GM18951 (cell line): Measurements from ENCODE around the gene HBG2.
"Not testable (repeated sequence)": the region's sequence is repeated elsewhere in the genome, so short reads cannot be mapped to it uniquely, and the experiment has no call there.

Experiments
- POLR2A ChIP-seq: IDR thresholded peaks from 4 replicates; pipeline ENCODE4 v1.6.1; 2011; ENCODE audit warnings: mild to moderate bottlenecking; ENCODE audit not compliant: insufficient read length, insufficient read depth; ENCODE audit errors: extremely low read depth
- in situ Hi-C: fragments of 300-500 bp; cut with MboI; formaldehyde crosslinking; loops from one replicate; pipeline ENCODE4 v1.12.0; 2022; ENCODE audit warnings: low sequenced_read_pairs, mixed read lengths, inconsistent platforms; ENCODE audit not compliant: unreplicated experiment

HBG2 gene

GRCh38 chr11:5250543-5251204, 3.9 kb downstream of the HBG2 start:
- in situ Hi-C loops: no loop called here
- no peak for TF ChIP-seq POLR2A

DNA sequence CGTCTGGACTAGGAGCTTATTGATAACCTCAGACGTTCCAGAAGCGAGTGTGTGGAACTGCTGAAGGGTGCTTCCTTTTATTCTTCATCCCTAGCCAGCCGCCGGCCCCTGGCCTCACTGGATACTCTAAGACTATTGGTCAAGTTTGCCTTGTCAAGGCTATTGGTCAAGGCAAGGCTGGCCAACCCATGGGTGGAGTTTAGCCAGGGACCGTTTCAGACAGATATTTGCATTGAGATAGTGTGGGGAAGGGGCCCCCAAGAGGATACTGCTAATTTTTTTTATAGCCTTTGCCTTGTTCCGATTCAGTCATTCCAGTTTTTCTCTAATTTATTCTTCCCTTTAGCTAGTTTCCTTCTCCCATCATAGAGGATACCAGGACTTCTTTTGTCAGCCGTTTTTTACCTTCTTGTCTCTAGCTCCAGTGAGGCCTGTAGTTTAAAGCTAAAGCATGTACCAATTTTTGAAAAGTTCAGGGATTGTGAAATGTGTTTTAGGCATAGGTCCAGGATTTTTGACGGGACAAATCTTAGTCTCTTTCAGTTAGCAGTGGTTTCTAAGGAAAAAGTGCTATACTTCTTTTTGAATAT, 4.7 kb downstream of the HBG2 start, which contains the start of gene HBG1:
HBG1 (minus strand) TSS at position 51 of the 590 bp plus-strand sequence. CDS start 53 bp downstream, outside the sequence.
- in situ Hi-C loops: not testable (repeated sequence)

DNA sequence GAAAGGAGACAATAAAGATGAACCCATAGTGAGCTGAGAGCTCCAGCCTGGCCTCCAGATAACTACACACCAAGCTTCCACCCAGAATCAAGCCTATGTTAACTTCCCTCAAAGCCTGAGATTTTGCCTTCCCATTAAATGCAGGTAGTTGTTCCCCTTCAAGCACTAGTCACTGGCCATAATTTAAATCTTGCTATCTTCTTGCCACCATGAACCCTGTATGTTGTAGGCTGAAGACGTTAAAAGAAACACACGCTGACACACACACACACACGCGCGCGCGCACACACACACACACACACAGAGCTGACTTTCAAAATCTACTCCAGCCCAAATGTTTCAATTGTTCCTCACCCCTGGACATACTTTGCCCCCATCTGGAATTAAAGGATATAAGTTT, 6.1 kb downstream of the HBG2 start:
- in situ Hi-C loops: not testable (repeated sequence)

GRCh38 chr11:5247472-5248192, 6.9 kb downstream of the HBG2 start:
- TF ChIP-seq POLR2A: no peak
- in situ Hi-C loops: no loop called here

GRCh38 chr11:5246772-5247471, 7.7 kb downstream of the HBG2 start:
- in situ Hi-C loops: no loop called here
- no peak for TF ChIP-seq POLR2A

DNA sequence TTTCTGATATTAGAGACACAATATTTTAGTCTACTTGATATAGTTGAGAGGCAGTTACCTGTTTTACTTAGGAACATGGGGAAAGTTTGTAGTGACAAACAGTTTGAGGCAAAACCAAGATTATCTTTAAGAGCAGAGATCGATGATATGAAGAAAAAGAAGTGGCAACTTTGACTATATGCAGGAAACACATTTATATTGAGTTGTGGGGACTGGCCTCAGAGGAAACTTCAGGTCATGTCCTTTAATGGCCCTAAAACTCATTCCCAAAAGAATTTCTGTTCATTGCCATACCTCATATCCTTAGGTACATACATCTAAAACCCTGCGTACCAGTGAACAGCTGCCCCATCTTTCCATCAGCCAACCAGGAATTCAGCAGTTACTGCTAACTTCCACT, 9.4 kb downstream of the HBG2 start:
- no peak for TF ChIP-seq POLR2A
- in situ Hi-C loops: no loop called here

- TF ChIP-seq POLR2A: no peak
- in situ Hi-C loops: no loop called here
Observed at GRCh38 chr11:5243816-5244180, 10.8 kb downstream of the HBG2 start.

DNA sequence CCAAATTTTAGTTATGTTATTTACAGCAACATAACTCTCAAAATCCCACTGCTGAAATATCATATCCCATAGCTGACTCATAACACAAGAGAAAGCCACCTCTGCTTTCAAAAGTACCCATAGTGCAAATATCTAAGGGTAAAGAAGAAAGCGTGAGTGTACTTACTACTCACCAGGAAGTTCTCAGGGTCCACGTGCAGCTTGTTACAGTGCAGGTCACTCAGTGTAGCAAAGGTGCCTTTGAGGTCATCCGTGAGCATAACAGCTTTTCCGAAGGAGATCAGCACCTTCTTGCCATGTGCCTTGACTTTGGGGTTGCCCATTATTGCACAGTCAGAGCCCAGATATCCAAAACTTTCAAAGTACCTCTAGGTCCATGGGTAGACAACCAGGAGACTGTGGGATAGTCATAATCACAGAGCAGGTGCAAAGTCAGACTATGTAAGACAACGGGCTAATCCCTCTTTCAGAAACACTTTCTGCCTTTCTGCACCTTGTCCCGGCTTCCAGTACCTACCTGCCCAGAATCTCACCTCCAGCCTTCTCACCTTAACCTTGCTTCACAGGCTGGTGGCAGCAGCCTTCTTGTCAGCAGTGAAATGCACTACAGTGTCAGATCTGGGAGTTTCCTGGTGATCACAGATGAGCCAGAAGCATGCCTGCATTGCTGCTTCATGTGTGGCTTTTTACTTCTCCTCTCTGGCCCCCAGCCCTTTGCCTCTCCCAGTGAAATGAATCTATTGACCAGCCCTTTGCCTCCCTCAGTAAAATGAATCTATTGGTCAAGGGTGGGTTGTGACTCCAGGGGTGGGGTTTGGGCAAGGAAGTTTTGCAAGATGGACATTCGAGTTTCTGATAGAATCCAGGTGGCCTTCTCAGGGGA, 11.4 kb downstream of the HBG2 start:
- TF ChIP-seq POLR2A: no peak
- in situ Hi-C loops: no loop called here

DNA sequence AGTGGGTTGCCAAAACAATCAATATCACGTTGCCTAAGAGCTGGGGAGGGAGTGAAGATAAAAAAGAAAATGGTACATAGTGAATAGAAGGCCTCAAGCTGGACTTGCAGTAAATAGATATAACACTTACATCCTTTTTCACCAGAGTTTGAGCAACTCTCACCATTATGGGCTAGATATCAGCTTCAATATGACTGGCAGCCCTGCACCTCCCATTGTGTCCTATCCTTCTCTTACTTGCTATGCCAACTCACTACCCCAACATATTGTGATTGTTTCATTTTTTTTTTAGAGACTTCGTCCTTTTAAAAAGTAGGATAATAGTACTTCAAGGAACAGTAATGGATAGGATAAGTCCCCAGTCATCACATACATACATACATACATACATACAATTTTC, 12.4 kb downstream of the HBG2 start:
- TF ChIP-seq POLR2A: no peak
- in situ Hi-C loops: no loop called here

- TF ChIP-seq POLR2A: no peak
- in situ Hi-C loops: no loop called here
Observed at GRCh38 chr11:5241458-5241857, 13.1 kb downstream of the HBG2 start.

- in situ Hi-C loops: no loop called here
- TF ChIP-seq POLR2A: no peak
Observed at GRCh38 chr11:5240458-5240857, 14.1 kb downstream of the HBG2 start.

DNA sequence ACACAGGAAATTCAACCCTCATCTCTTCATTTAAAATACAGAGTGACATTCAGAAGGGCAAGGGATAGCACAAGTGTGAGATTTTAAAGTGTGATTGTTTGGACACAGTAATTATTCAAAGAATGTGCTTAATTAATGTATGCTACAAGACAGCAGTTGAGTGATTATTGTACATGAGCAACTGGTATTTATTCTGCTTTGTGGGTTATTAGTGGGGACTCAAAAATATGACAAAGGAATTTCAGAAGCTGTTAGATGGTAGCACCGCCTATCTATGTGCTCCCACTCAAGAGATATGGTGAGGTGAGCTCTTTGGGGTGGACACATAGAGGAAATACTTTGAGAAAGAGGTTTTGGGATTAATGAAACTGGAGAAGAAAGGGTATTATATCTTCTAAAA, 14.5 kb downstream of the HBG2 start:
- TF ChIP-seq POLR2A: no peak
- in situ Hi-C loops: no loop called here

GRCh38 chr11:5239046-5239445, 15.5 kb downstream of the HBG2 start:
- in situ Hi-C loops: no loop called here
- no peak for TF ChIP-seq POLR2A

DNA sequence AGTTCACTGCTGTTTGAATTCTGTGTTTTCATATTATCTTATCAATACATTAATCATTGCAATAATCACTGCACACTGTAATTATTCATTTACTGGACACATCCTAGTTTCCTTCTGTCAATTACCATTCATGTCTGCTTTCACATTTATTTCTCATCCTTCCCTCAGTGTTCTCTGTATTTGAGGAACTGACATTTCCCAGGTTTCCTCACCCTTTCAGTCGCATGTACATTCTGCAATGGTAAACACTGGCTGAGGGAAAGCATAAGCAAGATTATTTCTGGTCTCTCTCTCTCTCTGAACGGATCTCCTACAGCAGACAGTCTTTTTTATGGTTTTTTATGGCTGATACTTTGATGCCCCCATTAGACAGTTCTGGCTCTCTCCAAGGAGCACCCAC, 16.1 kb downstream of the HBG2 start:
- in situ Hi-C loops: no loop called here
- no peak for TF ChIP-seq POLR2A
